ENCODE measurements around the gene PNKD.

- no peak for TF ChIP-seq CTCF (IDR thresholded peaks at IDR 0.05; ENCODE audit: low read depth, low read length)
- no peak for TF ChIP-seq EZH2phosphoT487 (IDR thresholded peaks at IDR 0.05; ENCODE audit: low read depth)
Observed at GRCh38 chr2:218264773-218265561, 5.4 kb upstream of the PNKD start.
